HL-60 (cell line): Measurements from ENCODE around the gene SLC36A4.

Source experiments
- POLR2AphosphoS5 ChIP-seq: IDR thresholded peaks from 2 replicates; pipeline ENCODE4 v1.6.1; 2012; ENCODE audit warnings: low read depth
- SPI1 ChIP-seq: IDR thresholded peaks from 2 replicates; pipeline ENCODE4 v1.6.1; 2012; ENCODE audit warnings: low read depth, mild to moderate bottlenecking, borderline replicate concordance
- TF ChIP-seq, protein P1 (sequence below): IDR thresholded peaks from one replicate; pipeline ENCODE4 v1.5.1; 2011; ENCODE audit warnings: low read length, control low read depth, inconsistent platforms; ENCODE audit not compliant: insufficient read depth

DNA sequence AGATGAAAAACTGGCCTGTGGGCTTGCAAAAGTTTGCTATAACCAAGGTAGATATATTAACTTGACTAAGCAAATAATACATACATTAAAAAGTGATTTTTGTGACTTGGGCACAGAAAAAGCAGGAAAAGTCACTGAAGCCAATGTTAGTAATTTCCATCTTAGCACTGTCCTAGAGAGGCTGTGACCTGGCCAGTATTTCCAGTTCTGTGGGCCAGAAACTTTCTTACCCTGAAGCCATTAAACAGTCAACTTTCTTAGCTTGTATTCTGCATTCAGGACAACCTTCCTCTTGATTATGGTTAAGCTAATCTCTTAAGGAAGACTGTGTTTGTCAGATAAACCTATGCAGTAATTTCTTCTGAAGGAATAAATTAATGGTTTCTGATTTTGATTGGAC lies 22.3 kb upstream of the SLC36A4 start:
- TF ChIP-seq, protein P1, sequence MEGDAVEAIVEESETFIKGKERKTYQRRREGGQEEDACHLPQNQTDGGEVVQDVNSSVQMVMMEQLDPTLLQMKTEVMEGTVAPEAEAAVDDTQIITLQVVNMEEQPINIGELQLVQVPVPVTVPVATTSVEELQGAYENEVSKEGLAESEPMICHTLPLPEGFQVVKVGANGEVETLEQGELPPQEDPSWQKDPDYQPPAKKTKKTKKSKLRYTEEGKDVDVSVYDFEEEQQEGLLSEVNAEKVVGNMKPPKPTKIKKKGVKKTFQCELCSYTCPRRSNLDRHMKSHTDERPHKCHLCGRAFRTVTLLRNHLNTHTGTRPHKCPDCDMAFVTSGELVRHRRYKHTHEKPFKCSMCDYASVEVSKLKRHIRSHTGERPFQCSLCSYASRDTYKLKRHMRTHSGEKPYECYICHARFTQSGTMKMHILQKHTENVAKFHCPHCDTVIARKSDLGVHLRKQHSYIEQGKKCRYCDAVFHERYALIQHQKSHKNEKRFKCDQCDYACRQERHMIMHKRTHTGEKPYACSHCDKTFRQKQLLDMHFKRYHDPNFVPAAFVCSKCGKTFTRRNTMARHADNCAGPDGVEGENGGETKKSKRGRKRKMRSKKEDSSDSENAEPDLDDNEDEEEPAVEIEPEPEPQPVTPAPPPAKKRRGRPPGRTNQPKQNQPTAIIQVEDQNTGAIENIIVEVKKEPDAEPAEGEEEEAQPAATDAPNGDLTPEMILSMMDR: no peak
- no peak for TF ChIP-seq SPI1
- TF ChIP-seq POLR2AphosphoS5: no peak
